22Rv1 (cell line): ENCODE measurements around the gene CHST1.

ENCODE experiments used
- H3K27ac ChIP-seq: fragments of 450-650 bp; 2 replicates; pipeline ENCODE4 v1.5.1; 2017
- CTCF ChIP-seq: fragments of 450-650 bp; IDR thresholded peaks from 2 replicates; pipeline ENCODE4 v1.5.1; 2017; ENCODE audit warnings: mild to moderate bottlenecking
- ZFX ChIP-seq: fragments of 450-650 bp; IDR thresholded peaks from 2 replicates; pipeline ENCODE4 v1.6.1; 2017; ENCODE audit warnings: antibody characterized with exemption, borderline replicate concordance

Gene CHST1

DNA sequence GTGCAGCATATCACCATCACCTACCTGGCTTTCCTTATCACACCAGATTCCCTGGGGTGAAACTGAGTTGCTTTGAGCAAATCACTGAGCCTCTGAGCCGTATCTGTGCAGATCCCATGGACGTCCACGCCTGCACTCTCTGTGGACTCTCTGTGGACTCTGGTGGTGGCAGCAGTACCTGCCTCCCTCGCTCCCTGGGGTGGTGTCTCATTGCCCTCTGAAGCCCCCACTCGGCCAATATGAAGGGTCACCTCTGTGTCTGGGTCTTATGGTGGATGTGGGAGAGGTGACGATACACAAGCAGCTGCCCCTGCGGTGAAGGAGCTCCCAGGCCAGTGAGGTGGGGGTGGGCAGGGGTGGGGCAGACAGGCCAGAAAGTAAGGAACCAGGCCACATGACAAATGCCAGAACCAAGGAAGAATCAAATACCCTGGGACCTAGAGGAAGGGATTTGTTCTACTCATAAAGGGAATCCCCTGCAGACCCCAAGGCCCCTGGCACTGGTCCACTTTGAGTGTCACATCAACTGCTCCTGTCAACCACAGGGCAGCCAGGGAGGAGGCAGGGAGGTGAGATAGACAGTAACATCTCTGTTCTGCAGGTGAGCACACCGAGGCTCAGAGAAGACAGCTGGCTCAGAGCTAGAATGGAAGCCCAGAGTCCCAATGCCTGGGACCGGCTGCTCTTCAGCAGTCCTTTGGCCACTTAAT is 9.2 kb upstream of the CHST1 start:
- no peak for TF ChIP-seq ZFX
- no peak for TF ChIP-seq CTCF
- no peak overlapping the region for H3K27ac ChIP-seq

GRCh38 chr11:45673441-45673840 is 8.0 kb upstream of the CHST1 start:
- TF ChIP-seq ZFX (no peak), CTCF (no peak)
- H3K27ac ChIP-seq, result no peak overlapping the region

DNA sequence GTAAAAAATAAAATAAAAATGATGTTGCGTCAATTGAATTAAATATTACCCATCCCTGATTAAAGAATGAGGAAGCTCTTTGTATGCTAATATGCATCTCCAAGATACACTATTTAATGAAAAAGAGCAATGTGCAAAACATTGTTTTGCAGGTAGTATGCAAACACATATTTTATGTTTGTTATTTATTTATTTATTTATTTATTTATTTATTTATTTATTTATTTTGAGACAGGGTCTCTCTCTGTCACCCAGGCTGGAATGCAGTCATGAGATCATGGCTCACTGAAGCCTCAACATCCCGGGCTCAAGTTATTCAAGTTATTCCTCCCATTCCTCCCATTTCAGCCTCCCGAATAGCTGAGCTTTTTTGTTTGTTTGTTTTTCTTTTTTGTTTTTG is 7.2 kb upstream of the CHST1 start:
- no peak overlapping the region for H3K27ac ChIP-seq
- TF ChIP-seq CTCF, result no peak
- no peak for TF ChIP-seq ZFX

DNA sequence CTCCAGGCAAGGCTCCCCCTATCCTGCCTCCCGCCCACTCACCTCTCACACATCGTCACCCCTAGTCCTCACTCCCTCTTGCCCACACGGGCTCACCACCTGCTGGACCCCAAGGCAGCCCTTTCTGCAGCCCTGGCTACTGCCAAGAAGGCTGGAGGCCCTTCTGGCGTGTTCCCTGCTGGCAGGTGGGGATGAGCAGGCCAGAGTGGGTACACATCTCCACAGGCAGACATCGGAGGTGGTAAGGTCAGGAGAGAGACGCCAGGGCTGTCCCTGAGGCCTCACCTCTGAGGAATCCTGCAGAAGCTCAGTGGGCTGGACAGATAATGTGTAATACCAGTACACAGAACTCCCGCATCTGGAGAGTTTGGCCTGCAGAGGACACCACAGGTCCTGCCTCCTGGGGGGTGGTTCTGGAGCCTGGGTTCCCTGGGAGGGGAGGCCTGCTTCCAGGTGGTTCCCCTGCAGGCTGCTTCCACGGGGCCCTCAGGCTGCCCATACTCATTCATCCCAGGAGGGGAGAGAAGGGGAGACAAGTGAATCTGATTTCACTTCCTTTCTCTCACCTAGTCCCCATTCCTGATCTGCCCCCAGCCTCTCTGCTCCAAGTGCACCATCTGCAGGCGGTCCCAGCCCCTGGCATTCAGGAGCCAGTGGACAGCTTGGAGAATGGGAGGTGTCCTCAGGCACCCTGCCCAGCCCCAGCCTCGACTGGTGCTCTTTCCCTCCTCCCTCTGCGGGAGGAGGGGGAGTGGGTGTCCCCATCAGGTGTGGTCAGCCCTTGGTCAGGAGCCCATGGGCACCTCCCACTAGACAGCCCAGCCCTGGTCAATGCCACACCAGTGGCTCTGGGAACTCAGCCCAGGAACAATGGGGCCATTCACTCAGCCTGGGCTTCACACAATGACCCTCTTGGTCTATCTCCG is 6.1 kb upstream of the CHST1 start:
- H3K27ac ChIP-seq, result no peak overlapping the region
- TF ChIP-seq CTCF, result no peak
- TF ChIP-seq ZFX, result no peak

GRCh38 chr11:45670386-45671135 is 5.1 kb upstream of the CHST1 start:
- H3K27ac ChIP-seq, result no peak overlapping the region
- TF ChIP-seq ZFX (no peak), CTCF (no peak)

GRCh38 chr11:45669956-45670355 is 4.5 kb upstream of the CHST1 start:
- TF ChIP-seq ZFX (no peak), CTCF (no peak)
- H3K27ac ChIP-seq, result no peak overlapping the region
